GM19328 (cell line): ENCODE measurements around the gene WDFY4.

Experiments used
- ATAC-seq: cut with Tn5 transposase; IDR thresholded peaks from one replicate; pipeline ENCODE4 v1.9.1; 2021; ENCODE audit warnings: mild to moderate bottlenecking, moderate library complexity; ENCODE audit not compliant: unreplicated experiment

WDFY4 gene

GRCh38 chr10:48839809-48840679, 155.4 kb downstream of the WDFY4 start:
- no peak for ATAC-seq

- ATAC-seq, result no peak
Observed at GRCh38 chr10:48842231-48842630, 157.6 kb downstream of the WDFY4 start.

GRCh38 chr10:48843198-48843597, 158.5 kb downstream of the WDFY4 start:
- ATAC-seq, result no peak

- no peak for ATAC-seq
Observed at GRCh38 chr10:48844616-48845015, 159.9 kb downstream of the WDFY4 start.

GRCh38 chr10:48845512-48845911, 160.8 kb downstream of the WDFY4 start:
- no peak for ATAC-seq

- ATAC-seq, result no peak
Observed at GRCh38 chr10:48847691-48848090, 163.0 kb downstream of the WDFY4 start.

GRCh38 chr10:48856855-48857254, 172.2 kb downstream of the WDFY4 start:
- ATAC-seq, result no peak

GRCh38 chr10:48872234-48872633, 187.6 kb downstream of the WDFY4 start:
- no peak for ATAC-seq

GRCh38 chr10:48878091-48878490, 193.4 kb downstream of the WDFY4 start:
- ATAC-seq, result no peak

- no peak for ATAC-seq
Observed at GRCh38 chr10:48879451-48879850, 194.8 kb downstream of the WDFY4 start.

- no peak for ATAC-seq
Observed at GRCh38 chr10:48880016-48880705, 195.5 kb downstream of the WDFY4 start.

GRCh38 chr10:48881937-48882336, 197.3 kb downstream of the WDFY4 start:
- ATAC-seq, result no peak

GRCh38 chr10:48882881-48883280, 198.2 kb downstream of the WDFY4 start:
- no peak for ATAC-seq

- ATAC-seq, result no peak
Observed at GRCh38 chr10:48883701-48884100, 199.0 kb downstream of the WDFY4 start.

GRCh38 chr10:48884179-48885045, 199.7 kb downstream of the WDFY4 start:
- ATAC-seq, result no peak

- no peak for ATAC-seq
Observed at GRCh38 chr10:48885376-48885775, 200.7 kb downstream of the WDFY4 start.

- no peak for ATAC-seq
Observed at GRCh38 chr10:48887982-48888381, 203.3 kb downstream of the WDFY4 start.

GRCh38 chr10:48890888-48891850, 206.5 kb downstream of the WDFY4 start:
- ATAC-seq, result no peak

- no peak for ATAC-seq
Observed at GRCh38 chr10:48894911-48895802, 210.5 kb downstream of the WDFY4 start.
